MCF 10A (cell line): Measurements from ENCODE around the gene SLC7A1. TPM values are rescaled to one million over a fixed set of nuclear protein-coding genes. Genes with fewer than 3 reads are reported as not detected.

Experiments used
- BruUV-seq: library from RNA; stranded (reverse); fragments of 400-500 nt; replicated peaks from 2 replicates; lab custom pipeline; 2021; lab: Mats Ljungman, UMichigan
- CTCF ChIA-PET: fragments of 300-600 bp; sonication (Branson Sonifier 250); formaldehyde crosslinking; extraction: SDS; loops from one replicate; lab custom pipeline; 2021; ENCODE audit warnings: antibody characterized with exemption, inconsistent platforms; lab: Yijun Ruan, JAX
- POLR2A ChIA-PET: fragments of 300-600, 350-650 bp; sonication (Branson Sonifier 250); formaldehyde crosslinking; extraction: SDS; loops from one replicate; lab custom pipeline; 2020; ENCODE audit warnings: antibody characterized with exemption, inconsistent platforms; lab: Yijun Ruan, JAX
- DNase-seq: peaks from one replicate; pipeline ENCODE4 v3.0.0-alpha.2; 2018; ENCODE audit not compliant: unreplicated experiment
- H3K27ac Mint-ChIP-seq: one replicate; pipeline ENCODE4 v1.8.0; 2022; ENCODE audit warnings: mild to moderate bottlenecking, low read depth, mixed read lengths; ENCODE audit not compliant: unreplicated experiment
- H3K27me3 Mint-ChIP-seq: one replicate; pipeline ENCODE4 v1.8.0; 2022; ENCODE audit warnings: mixed read lengths; ENCODE audit not compliant: insufficient read depth, unreplicated experiment
- H3K36me3 Mint-ChIP-seq: one replicate; pipeline ENCODE4 v1.8.0; 2022; ENCODE audit warnings: mild to moderate bottlenecking, moderate library complexity, mixed read lengths; ENCODE audit not compliant: insufficient read depth, unreplicated experiment
- H3K4me1 Mint-ChIP-seq: one replicate; pipeline ENCODE4 v1.8.0; 2022; ENCODE audit warnings: mixed read lengths; ENCODE audit not compliant: insufficient read depth, unreplicated experiment
- H3K4me3 Mint-ChIP-seq: one replicate; pipeline ENCODE4 v1.8.0; 2022; ENCODE audit warnings: mild to moderate bottlenecking, moderate library complexity, mixed read lengths; ENCODE audit not compliant: unreplicated experiment
- H3K9me3 Mint-ChIP-seq: one replicate; pipeline ENCODE4 v1.8.0; 2022; ENCODE audit warnings: mixed read lengths; ENCODE audit not compliant: unreplicated experiment
- intact Hi-C: fragments of 100-400 bp; cut with micrococcal nuclease; formaldehyde crosslinking; loops from 2 replicates; pipeline ENCODE4 v1.14.1; 2022
- total RNA-seq: library from RNA; stranded (reverse); gene quantifications from 2 replicates; pipeline ENCODE4 v1.2.3, GENCODE V29; 2022
- TF ChIP-seq, protein P1 (sequence below): fragments of 200-600 bp; IDR thresholded peaks from one replicate; pipeline ENCODE4 v1.8.0; 2022; ENCODE audit warnings: antibody characterized with exemption, mild to moderate bottlenecking; ENCODE audit not compliant: unreplicated experiment

Gene SLC7A1
- total RNA-seq, 1 experiment from 2014 or later = 194 TPM

DNA sequence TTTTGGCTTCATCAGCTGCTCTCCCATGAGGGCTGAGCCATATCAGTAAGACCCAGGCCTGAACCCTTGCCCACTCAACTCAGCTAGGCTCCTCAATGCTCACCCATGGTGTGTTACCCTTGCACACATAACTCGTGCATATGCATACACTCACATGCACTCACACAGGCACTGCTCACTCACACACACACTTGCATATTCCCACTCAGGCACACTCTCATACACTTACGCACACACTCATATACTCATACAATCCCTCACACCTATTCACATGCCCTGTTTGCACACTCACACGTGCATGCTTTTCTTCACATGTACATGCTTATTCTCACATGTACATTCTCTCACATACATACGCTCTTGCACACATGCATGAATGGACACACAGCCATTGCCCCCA lies 93.8 kb downstream of the SLC7A1 start:
- Mint-ChIP-seq H3K9me3 (no peaks in the 10 kb centered on the region), H3K36me3 (no peaks in the 10 kb centered on the region), H3K27me3 (peaks cover 4% of the 10 kb centered on the region), H3K4me3 (no peak overlapping the region), H3K4me1 (peaks cover 1% of the 10 kb centered on the region), H3K27ac (no peak overlapping the region)
- ChIA-PET CTCF (interaction anchor here (0.8 to 1.1 kb wide), 2 partner anchors 207 to 213 kb away, joined by 3 to 4 read pairs; no protein-coding TSS in a partner anchor), POLR2A (no interaction called here)
- intact Hi-C loops = no loop called here
- no TSS peak for BruUV-seq
- no peak for DNase-seq
- TF ChIP-seq, protein P1, sequence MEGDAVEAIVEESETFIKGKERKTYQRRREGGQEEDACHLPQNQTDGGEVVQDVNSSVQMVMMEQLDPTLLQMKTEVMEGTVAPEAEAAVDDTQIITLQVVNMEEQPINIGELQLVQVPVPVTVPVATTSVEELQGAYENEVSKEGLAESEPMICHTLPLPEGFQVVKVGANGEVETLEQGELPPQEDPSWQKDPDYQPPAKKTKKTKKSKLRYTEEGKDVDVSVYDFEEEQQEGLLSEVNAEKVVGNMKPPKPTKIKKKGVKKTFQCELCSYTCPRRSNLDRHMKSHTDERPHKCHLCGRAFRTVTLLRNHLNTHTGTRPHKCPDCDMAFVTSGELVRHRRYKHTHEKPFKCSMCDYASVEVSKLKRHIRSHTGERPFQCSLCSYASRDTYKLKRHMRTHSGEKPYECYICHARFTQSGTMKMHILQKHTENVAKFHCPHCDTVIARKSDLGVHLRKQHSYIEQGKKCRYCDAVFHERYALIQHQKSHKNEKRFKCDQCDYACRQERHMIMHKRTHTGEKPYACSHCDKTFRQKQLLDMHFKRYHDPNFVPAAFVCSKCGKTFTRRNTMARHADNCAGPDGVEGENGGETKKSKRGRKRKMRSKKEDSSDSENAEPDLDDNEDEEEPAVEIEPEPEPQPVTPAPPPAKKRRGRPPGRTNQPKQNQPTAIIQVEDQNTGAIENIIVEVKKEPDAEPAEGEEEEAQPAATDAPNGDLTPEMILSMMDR = no peak

DNA sequence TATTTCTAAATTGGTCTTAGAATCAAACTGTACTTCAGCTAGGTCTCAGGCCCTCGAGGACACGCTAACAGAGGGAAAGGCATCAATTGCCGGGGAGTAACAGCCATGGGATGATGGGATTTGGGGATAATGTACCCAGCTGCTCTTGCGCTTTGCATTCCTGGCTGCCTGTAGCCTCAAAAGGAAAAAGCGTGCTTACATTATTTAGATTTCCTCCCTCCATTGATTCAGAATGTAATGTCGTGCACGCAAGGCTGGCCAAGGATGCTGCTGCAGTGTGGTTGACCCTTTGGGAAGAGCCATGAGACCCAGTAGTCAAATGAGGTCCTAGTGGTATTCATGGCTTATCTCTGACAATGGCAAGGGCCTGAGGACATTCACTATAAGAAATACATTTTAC lies 95.1 kb downstream of the SLC7A1 start:
- no peak overlapping the region for H3K27ac Mint-ChIP-seq
- no TSS peak for BruUV-seq
- DNase-seq = no peak
- TF ChIP-seq, protein P1 = no peak
- ChIA-PET CTCF (no interaction called here), POLR2A (no interaction called here)
- intact Hi-C loops = no loop called here
- H3K4me3 Mint-ChIP-seq = no peak overlapping the region
- peaks cover 6% of the 10 kb centered on the region for H3K36me3 Mint-ChIP-seq
- peaks cover 9% of the 10 kb centered on the region for H3K4me1 Mint-ChIP-seq
- H3K9me3 Mint-ChIP-seq = no peaks in the 10 kb centered on the region
- H3K27me3 Mint-ChIP-seq = peaks cover 15% of the 10 kb centered on the region

DNA sequence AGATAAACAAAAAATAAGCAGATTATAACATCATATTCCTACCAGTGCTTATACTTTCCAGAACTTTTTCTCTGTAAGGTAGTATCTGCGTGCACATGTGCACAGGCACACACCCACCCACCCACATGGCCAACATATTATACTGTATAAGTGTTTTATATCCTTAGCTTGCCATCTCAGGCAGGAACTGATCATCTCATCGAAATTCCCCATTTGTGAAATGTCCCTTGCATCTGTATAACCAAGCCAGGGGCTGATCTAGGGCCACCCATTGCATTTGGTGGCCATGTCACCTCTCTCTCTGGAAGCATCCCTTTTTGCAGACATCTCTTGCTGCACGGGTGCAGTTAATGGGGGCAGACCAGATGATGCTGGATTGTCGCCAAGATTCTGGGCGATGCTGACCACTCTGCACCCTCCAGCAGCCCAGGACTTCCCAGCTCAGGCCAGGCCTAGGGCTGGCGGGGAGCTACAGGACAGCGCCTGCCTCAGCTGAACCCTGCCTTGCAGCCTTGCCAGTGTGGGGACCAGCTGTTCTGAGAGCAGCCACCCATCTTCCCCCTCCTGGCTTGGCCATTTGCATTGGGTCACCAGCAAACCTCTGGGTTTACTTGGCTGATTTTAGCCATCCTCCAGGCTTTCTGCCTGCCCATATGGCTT lies 95.9 kb downstream of the SLC7A1 start:
- DNase-seq = no peak
- H3K36me3 Mint-ChIP-seq = peaks cover 6% of the 10 kb centered on the region
- peaks cover 15% of the 10 kb centered on the region for H3K27me3 Mint-ChIP-seq
- CTCF ChIA-PET = no interaction called here
- intact Hi-C loops = no loop called here
- POLR2A ChIA-PET = interaction anchor here (1.4 kb wide), 1 partner anchor 12 kb away, joined by 3 read pairs; no protein-coding TSS in a partner anchor
- TF ChIP-seq, protein P1 = no peak
- no peak overlapping the region for H3K4me3 Mint-ChIP-seq
- BruUV-seq = no TSS peak
- no peaks in the 10 kb centered on the region for H3K9me3 Mint-ChIP-seq
- no peak overlapping the region for H3K27ac Mint-ChIP-seq
- peaks cover 9% of the 10 kb centered on the region for H3K4me1 Mint-ChIP-seq

DNA sequence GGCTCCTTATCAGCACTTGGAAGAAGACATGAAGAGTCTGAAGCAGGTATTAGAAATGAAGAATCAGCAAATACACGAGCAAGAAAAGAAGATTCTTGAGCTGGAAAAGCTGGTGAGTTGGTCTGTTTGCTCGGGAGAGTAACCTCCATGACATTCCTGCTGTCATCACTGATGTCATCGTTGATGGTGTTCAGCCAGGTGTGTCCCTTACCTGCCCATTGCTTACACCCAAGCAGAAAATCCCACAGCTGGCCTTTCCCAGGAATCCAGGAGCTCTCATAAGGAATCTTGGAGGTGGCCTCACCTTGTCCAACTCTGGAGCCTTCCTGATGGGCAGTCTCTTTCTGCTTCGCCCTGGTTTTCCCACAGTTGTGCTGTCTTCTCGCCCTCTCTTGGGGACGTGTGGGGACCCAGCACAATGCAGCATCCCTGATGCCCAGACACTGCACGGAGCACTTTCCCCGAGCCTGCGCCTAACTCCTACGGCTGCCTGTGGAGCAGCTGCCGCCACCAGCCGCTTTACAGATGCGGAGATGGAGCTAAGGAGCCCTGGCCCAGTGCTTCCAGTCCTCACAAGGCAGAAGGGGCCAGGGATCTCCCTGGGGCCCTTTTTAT lies 97.0 kb downstream of the SLC7A1 start:
- POLR2A ChIA-PET = interaction anchor here (0.5 to 1.4 kb wide), 3 partner anchors 11 to 70 kb away, joined by 3 read pairs; no protein-coding TSS in a partner anchor

More for the DNA sequence above, 97.0 kb downstream of the SLC7A1 start:
- no TSS peak for BruUV-seq
- no peak for DNase-seq
- Mint-ChIP-seq H3K27me3 (peaks cover 15% of the 10 kb centered on the region), H3K9me3 (no peaks in the 10 kb centered on the region), H3K4me1 (peaks cover 9% of the 10 kb centered on the region), H3K27ac (no peak overlapping the region), H3K36me3 (peaks cover 6% of the 10 kb centered on the region), H3K4me3 (no peak overlapping the region)
- intact Hi-C loops = no loop called here
- TF ChIP-seq, protein P1 = no peak
- CTCF ChIA-PET = interaction anchor here (0.7 to 4.2 kb wide), 4 partner anchors 10 to 613 kb away, joined by 3 to 48 read pairs (median 6); no protein-coding TSS in a partner anchor
